Fibroblast of gingiva (primary cell): ENCODE measurements around the gene OR10H5.
"Not testable (repeated sequence)": the region's sequence is repeated elsewhere in the genome, so short reads cannot be mapped to it uniquely, and the experiment has no call there.

Experiments used
- DNase-seq: peaks from one replicate; pipeline ENCODE4 v3.0.0-alpha.2; 2011; ENCODE audit warnings: low read depth

OR10H5 gene

DNA sequence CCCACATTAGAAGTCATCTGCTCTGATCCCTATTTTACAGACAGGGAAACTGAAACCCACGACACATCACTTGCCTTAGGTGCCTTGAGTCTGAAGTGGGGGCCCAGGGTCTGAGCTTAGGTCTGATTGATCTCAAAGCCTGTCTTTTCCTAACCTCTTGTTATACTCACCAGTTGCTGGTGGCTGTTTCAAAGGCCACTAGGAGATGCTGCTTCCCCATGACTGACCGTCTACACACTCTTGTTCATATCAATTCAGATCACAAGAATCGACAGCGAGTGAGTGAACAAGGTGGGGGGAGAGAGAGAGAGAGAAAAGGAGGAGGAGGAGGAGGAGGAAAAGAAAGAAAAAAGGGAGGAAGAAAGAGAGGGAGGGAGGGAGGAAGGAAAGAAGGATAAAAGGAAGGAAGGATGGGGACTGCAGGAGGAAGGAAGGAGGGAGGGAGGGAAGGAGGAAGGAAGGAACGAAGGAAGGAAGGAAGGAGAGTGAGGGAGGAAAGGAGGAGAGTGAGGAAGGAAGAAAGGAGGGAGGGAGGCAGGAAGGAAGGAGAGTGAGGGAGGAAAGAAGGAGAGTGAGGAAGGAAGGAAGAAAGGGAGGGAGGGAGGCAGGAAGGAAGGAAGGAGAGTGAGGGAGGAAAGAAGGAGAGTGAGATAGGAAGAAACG lies 24.7 kb downstream of the OR10H5 start:
- DNase-seq: no peak

DNA sequence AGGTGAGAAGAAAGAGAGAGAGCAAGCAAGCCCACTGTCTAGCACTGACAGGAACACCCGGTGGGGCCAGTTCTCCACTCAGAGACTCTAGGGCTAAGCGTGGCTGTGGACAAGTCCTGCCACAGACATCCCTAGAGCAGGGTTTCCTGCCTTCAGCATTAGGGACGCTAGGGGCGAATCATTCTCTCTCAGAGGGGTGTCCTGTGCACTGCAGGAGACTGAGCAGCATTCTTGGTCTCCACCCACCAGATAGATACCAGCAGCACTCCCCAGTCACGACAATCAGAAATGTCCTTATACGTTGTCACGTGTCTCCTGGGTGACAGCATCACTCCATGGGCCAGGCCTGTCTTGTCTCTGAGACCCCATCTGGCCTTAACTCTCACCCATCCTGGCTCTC lies 26.5 kb downstream of the OR10H5 start:
- DNase-seq: no peak

GRCh38 chr19:15815306-15815705 lies 27.8 kb downstream of the OR10H5 start, which contains the start of gene OR10H1:
TSS of gene OR10H1 (minus strand) at chr19:15815664. CDS start at chr19:15808037, 7,627 bp downstream.
- no peak for DNase-seq

- no peak for DNase-seq
Measured at GRCh38 chr19:15820646-15821045, 33.2 kb downstream of the OR10H5 start.

GRCh38 chr19:15825753-15826152 lies 38.3 kb downstream of the OR10H5 start:
- DNase-seq: no peak

GRCh38 chr19:15828121-15828610 lies 40.7 kb downstream of the OR10H5 start:
- DNase-seq: no peak

- DNase-seq: not testable (repeated sequence)
Measured at GRCh38 chr19:15828611-15829305, 41.3 kb downstream of the OR10H5 start.

DNA sequence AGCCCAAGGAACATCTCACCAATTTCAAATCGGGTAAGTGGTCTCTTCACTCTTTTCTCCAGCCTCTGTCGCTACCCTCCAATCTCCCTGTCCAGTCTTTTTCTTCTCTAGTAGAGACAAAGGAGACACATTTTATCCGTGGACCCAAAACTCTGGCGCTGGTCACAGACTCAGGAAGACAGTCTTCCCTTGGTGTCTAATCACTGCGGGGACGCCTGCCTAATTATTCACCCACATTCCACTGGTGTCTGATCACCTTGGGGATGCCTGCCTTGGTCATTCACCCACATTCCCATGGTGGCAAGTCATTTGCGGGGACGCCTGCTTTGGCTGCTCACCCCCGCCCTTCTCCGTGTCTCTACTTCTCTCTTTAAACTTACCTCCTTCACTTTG lies 41.8 kb downstream of the OR10H5 start:
- DNase-seq: no peak

DNA sequence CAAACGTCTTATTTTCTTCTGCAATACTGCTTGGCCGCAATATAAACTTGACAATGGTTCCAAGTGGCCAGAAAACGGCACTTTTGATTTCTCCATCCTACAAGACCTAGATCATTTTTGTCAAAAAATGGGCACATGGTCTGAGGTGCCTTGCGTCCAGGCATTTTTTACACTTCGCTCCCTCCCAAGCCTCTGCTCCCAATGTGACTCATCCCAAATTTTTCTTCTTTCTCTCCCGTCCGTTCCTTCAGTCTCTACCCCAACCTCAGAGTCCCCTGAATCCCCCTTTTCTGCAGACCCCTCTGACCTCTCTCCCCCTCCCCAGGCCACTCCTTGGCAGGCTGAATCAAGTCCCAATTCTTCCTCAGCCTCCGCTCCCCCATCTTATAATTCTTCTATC lies 42.3 kb downstream of the OR10H5 start:
- DNase-seq: no peak

- no peak for DNase-seq
Measured at GRCh38 chr19:15831626-15832025, 44.2 kb downstream of the OR10H5 start.

DNA sequence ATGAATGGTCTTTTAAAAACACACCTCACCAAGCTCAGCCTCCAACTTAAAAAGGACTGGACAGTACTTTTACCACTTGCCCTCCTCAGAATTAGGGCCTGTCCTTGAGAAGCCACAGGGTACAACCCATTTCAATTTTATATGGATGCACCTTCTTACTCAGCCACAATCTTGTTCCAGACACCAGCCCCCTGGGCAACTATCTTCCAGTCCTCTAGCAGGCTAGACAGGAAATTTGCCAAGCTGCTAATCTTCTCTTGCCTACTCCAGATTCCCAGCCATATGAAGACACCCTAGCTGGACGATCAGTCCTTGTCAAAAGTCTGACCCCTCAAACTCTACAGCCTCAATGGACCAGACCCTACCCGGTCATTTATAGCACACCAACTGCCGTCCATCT lies 46.8 kb downstream of the OR10H5 start:
- DNase-seq: not testable (repeated sequence)

DNA sequence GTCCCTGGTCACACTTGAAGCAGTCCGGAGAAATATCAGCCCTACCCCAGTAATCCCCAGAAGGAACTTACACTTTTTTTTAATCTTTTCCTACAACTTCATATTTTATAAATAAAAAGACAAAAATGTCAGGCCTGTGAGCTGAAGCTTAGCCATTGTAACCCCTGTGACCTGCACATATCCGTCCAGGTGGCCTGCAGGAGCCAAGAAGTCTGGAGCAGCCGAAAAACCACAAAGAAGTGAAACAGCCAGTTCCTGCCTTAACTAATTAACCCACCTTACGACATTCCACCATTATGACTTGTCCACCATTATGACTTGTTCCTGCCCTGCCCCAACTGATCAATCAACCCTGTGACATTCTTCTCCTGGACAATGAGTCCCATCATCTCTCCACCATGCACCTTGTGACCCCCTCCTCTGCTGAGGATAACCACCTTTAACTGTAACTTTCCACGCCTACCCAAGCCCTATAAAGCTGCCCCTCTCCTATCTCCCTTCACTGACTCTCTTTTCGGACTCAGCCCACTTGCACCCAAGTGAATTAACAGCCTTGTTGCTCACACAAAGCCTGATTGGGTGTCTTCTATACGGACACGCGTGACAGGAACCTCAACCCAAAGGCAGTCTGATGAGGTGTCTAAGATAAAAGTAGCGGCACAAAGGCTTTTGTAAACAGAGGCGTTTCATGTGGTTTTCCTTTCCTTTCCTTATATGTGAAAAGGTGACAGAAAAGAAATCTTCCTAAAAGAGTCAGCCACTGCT lies 48.3 kb downstream of the OR10H5 start:
- DNase-seq: not testable (repeated sequence)

- DNase-seq: peak; percentile 84
Measured at GRCh38 chr19:15836330-15837220, 49.1 kb downstream of the OR10H5 start.

DNA sequence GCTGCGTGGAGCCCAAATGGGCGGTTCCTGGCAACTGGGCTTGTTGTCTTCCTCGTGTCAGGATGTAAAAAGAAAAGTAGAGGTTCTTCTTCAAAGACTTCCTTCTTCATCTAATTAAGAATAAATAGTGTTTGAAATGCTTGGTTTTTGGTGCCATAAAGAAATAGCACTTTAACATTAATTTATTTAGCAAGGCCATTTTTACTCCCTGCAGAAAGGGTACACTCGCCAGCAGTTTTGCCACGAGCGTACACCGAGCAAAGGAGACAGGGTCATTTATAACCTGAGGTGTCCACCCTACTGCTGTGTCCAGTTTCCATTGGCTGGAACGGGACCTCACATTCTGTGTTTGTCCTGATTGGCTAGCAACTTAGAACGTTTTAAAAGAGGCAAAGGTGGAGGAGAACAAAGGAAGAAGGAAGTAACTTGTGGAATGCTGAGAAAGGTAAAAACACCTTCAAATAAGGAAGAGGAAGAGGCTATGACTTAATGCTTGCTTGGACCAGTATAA lies 49.8 kb downstream of the OR10H5 start:
- DNase-seq: no peak

GRCh38 chr19:15838351-15838750 lies 50.9 kb downstream of the OR10H5 start:
- no peak for DNase-seq

DNA sequence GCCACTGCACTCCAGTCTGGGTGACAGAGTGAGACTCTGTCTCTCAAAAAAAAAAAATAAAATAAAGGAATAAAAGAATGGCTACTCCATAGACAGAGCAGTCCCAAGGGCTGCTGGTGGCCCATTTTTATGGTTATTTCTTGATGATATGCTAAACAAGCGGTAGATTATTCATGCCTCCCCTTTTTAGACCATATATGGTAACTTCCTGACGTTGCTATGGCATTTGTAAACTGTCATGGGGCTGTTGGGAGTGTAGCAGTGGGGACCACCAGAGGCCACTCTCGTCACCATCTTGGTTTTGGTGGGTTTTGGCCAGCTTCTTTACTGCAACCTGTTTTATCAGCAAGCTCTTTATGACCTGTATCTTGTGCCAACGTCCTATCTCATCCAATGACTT lies 52.4 kb downstream of the OR10H5 start:
- not testable (repeated sequence) for DNase-seq

- DNase-seq: no peak
Measured at GRCh38 chr19:15840833-15841232, 53.4 kb downstream of the OR10H5 start.

DNA sequence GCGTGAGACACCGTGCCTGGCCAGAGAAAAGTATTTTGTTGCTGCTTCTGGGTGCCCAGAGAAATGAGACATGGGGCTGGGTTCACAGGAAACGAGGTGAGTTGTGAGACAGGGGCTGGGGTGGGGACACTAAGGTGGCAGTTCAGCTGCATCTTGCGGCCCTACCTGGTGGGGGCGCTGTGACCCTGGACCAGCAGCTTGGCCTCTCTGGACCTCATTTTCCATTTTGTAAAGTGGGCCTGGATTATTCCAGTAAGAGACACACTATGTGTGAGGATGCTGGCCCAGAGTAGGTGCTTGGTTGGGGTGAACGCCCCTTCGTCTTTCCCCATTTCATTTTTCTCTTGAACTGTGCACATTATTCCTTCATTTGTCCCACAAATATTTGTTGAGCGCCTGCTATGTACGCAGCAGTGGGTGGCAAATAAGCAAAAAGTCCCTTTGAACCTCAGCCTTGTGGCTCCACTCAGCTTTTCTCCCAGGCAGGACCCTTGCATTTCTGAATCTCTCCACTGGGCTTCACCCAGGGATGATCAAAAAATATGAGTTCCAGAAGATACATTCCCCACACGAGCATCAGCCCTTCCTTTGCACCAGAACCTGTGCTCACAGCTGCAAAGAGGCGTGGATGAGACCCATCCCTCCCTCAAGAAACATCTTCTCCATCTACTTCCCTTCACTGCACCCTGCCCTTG lies 54.6 kb downstream of the OR10H5 start:
- DNase-seq: no peak

GRCh38 chr19:15843203-15843893 lies 55.9 kb downstream of the OR10H5 start:
- no peak for DNase-seq

DNA sequence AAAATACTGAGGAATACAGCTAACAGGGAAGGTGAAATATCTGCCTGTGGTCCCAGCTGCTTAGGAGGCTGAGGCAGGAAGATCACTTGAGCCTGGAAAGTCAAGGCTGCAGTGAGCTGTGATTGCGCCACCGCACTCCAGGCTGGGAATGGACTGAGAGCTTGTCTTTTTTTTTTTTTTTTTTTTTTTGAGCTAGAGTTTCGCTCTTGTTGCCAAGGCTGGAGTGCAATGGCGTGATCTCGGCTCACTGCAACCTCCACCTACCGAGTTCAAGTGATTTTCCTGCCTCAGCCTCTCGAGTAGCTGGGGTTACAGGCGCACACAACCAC lies 56.4 kb downstream of the OR10H5 start:
- DNase-seq: not testable (repeated sequence)
